ENCODE data around the gene DUSP12. TPM values are rescaled to one million over a fixed set of nuclear protein-coding genes. Genes with fewer than 3 reads are reported as not detected.
A peak's percentile ranks its signal among the peaks of the same experiment; 100 is the strongest.
"Not testable (repeated sequence)": the region's sequence is repeated elsewhere in the genome, so short reads cannot be mapped to it uniquely, and the experiment has no call there.

DUSP12 gene
- total RNA-seq, 1 experiment from 2014 or later, result 29.4 TPM

- H3K27ac Mint-ChIP-seq, result no peak overlapping the region
- TF ChIP-seq E2F1 (CRISPR knock-in tag; IDR thresholded peaks at IDR 0.05), result no peak
- TF ChIP-seq ZNF423 (CRISPR knock-in tag; IDR thresholded peaks at IDR 0.05), result no peak
- no peak for TF ChIP-seq AR (CRISPR knock-in tag; IDR thresholded peaks at IDR 0.05)
- TF ChIP-seq KAT7 (CRISPR knock-in tag; IDR thresholded peaks at IDR 0.05; ENCODE audit: borderline replicate concordance), result no peak
- no peak for TF ChIP-seq ZNF532 (CRISPR knock-in tag; IDR thresholded peaks at IDR 0.05; ENCODE audit: borderline replicate concordance)
- no peak for TF ChIP-seq ZSCAN18 (CRISPR knock-in tag; IDR thresholded peaks at IDR 0.05)
- no peak for TF ChIP-seq FOXP1 (CRISPR knock-in tag; IDR thresholded peaks at IDR 0.05; ENCODE audit: borderline replicate concordance)
- TF ChIP-seq TP53 (CRISPR knock-in tag; IDR thresholded peaks at IDR 0.05), result no peak
- TF ChIP-seq ZNF416 (CRISPR knock-in tag; IDR thresholded peaks at IDR 0.05), result no peak
- no peak for TF ChIP-seq FOXP4 (CRISPR knock-in tag; IDR thresholded peaks at IDR 0.05)
- H3K27me3 Mint-ChIP-seq (ENCODE audit: low read depth), result peaks cover 62% of the 10 kb centered on the region
- no peaks in the 10 kb centered on the region for H3K9me3 Mint-ChIP-seq
- H3K36me3 Mint-ChIP-seq, result no peaks in the 10 kb centered on the region
- no peak overlapping the region for H3K4me3 Mint-ChIP-seq
- DNase-seq (ENCODE audit: low spot score), result no peak
- ChIA-PET CTCF (no interaction called here), POLR2A (no interaction called here)
- ATAC-seq, result no peak
- H3K4me1 Mint-ChIP-seq, result peaks cover 15% of the 10 kb centered on the region
These were observed 26.0 kb upstream of the DUSP12 start for GRCh38 chr1:161723459-161724141.

- H3K36me3 Mint-ChIP-seq; H3K27ac Mint-ChIP-seq; DNase-seq (ENCODE audit: low spot score); ATAC-seq; H3K9me3 Mint-ChIP-seq: not testable (repeated sequence)
- Mint-ChIP-seq H3K27me3 (ENCODE audit: low read depth) (peaks cover 68% of the 10 kb centered on the region), H3K4me1 (peaks cover 20% of the 10 kb centered on the region), H3K4me3 (peak overlapping the region; percentile 90)
- CTCF ChIA-PET, result interaction anchor here (1.3 to 2.4 kb wide), 7 partner anchors 13 to 311 kb away, joined by 3 to 23 read pairs (median 7); no protein-coding TSS in a partner anchor
- POLR2A ChIA-PET, result interaction anchor here (2.6 kb wide), 1 partner anchor 24 kb away, joined by 10 read pairs; the partner anchor contains the start of gene DUSP12
- 0 out of 2 replicates have a peak, but pooled peaks have one; percentile 55 for TF ChIP-seq ZNF512 (CRISPR knock-in tag; IDR thresholded peaks at IDR 0.05; ENCODE audit: borderline replicate concordance)
These were observed 24.2 kb upstream of the DUSP12 start for GRCh38 chr1:161725258-161725907.
